Ishikawa (cell line): ENCODE measurements around the gene TLE4.

Experiments used
- EGR1 ChIP-seq: IDR thresholded peaks from 2 replicates; pipeline ENCODE4 v1.6.1; 2012
- FOXM1 ChIP-seq: IDR thresholded peaks from 2 replicates; pipeline ENCODE4 v1.6.1; 2012; ENCODE audit warnings: low read depth, borderline replicate concordance
- NFIC ChIP-seq: IDR thresholded peaks from 2 replicates; pipeline ENCODE4 v1.6.1; 2012
- REST ChIP-seq: IDR thresholded peaks from 2 replicates; pipeline ENCODE4 v1.6.1; 2012; ENCODE audit warnings: low read depth, mild to moderate bottlenecking
- TCF12 ChIP-seq: IDR thresholded peaks from 2 replicates; pipeline ENCODE4 v1.6.1; 2012; ENCODE audit warnings: low read depth
- TEAD4 ChIP-seq: IDR thresholded peaks from 2 replicates; pipeline ENCODE4 v1.6.1; 2012

- TF ChIP-seq NFIC: no peak
- TF ChIP-seq REST: no peak
- TF ChIP-seq TCF12: no peak
- no peak for TF ChIP-seq EGR1
- no peak for TF ChIP-seq TEAD4
- TF ChIP-seq FOXM1: no peak
Observed at GRCh38 chr9:79644048-79644447, 72.3 kb downstream of the TLE4 start.
